Parathyroid adenoma (tissue), 2 donors: ENCODE measurements around the gene TCP1.

Source experiments
- H2AFZ ChIP-seq: fragments of 300-600 bp; sonication (generic); one replicate; pipeline ENCODE4 v1.7.0; 2017; ENCODE audit warnings: antibody characterized with exemption, mild to moderate bottlenecking
- H3K27ac ChIP-seq: fragments of 300-600 bp; sonication (generic); one replicate; pipeline ENCODE4 v1.7.0; 2017
- H3K27me3 ChIP-seq: fragments of 300-600 bp; sonication (generic); one replicate; pipeline ENCODE4 v1.7.0; 2017; ENCODE audit warnings: low read length; ENCODE audit not compliant: control insufficient read depth, insufficient read depth
- H3K36me3 ChIP-seq: fragments of 300-600 bp; sonication (generic); one replicate; pipeline ENCODE4 v1.7.0; 2017; ENCODE audit warnings: low read length; ENCODE audit not compliant: control insufficient read depth, insufficient read depth
- H3K4me1 ChIP-seq: fragments of 300-600 bp; sonication (generic); one replicate; pipeline ENCODE4 v1.7.0; 2017; ENCODE audit warnings: control low read depth
- H3K4me2 ChIP-seq: fragments of 300-600 bp; sonication (generic); one replicate; pipeline ENCODE4 v1.7.0; 2017; ENCODE audit warnings: low read length
- H3K4me3 ChIP-seq: fragments of 300-600 bp; sonication (generic); one replicate; pipeline ENCODE4 v1.7.0; 2017; ENCODE audit warnings: low read depth, low read length
- H3K79me2 ChIP-seq: fragments of 300-600 bp; sonication (generic); one replicate; pipeline ENCODE4 v1.7.0; 2017; ENCODE audit warnings: control low read depth
- H3K9ac ChIP-seq: fragments of 300-600 bp; sonication (generic); one replicate; pipeline ENCODE4 v1.7.0; 2017; ENCODE audit warnings: mild to moderate bottlenecking
- H3K9me3 ChIP-seq: fragments of 300-600 bp; sonication (generic); one replicate; pipeline ENCODE4 v1.7.0; 2017; ENCODE audit warnings: low read length; ENCODE audit not compliant: control insufficient read depth
- CTCF ChIP-seq: fragments of 300-600 bp; sonication (generic); IDR thresholded peaks from one replicate; pipeline ENCODE4 v1.7.0; 2017; ENCODE audit warnings: antibody characterized with exemption, mild to moderate bottlenecking
- donor health status: primary hyperparathyroidism.

Gene TCP1

GRCh38 chr6:159777240-159777904 is 12.0 kb downstream of the TCP1 start:
- H3K79me2 ChIP-seq = no peaks in the 10 kb centered on the region
- H3K27ac ChIP-seq = no peak overlapping the region
- no peaks in the 10 kb centered on the region for H3K4me1 ChIP-seq
- H3K27me3 ChIP-seq = no peaks in the 10 kb centered on the region
- no peak for TF ChIP-seq CTCF
- H3K4me3 ChIP-seq = no peak overlapping the region
- no peak overlapping the region for H3K4me2 ChIP-seq
- no peaks in the 10 kb centered on the region for H3K9me3 ChIP-seq
- H3K9ac ChIP-seq = no peak overlapping the region
- no peak overlapping the region for H2AFZ ChIP-seq
- H3K36me3 ChIP-seq = no peaks in the 10 kb centered on the region

- no peak for TF ChIP-seq CTCF
- H3K27ac ChIP-seq = no peak overlapping the region
- no peaks in the 10 kb centered on the region for H3K4me1 ChIP-seq
- H3K79me2 ChIP-seq = no peaks in the 10 kb centered on the region
- H2AFZ ChIP-seq = no peak overlapping the region
- no peak overlapping the region for H3K4me3 ChIP-seq
- no peaks in the 10 kb centered on the region for H3K9me3 ChIP-seq
- H3K36me3 ChIP-seq = no peaks in the 10 kb centered on the region
- H3K27me3 ChIP-seq = no peaks in the 10 kb centered on the region
- H3K4me2 ChIP-seq = no peak overlapping the region
- H3K9ac ChIP-seq = no peak overlapping the region
Observed at GRCh38 chr6:159772196-159772595, 17.2 kb downstream of the TCP1 start.

- Histone ChIP-seq H3K27me3 (no peaks in the 10 kb centered on the region), H3K4me3 (no peak overlapping the region), H3K4me2 (no peak overlapping the region), H2AFZ (no peak overlapping the region), H3K9ac (no peak overlapping the region), H3K9me3 (no peaks in the 10 kb centered on the region), H3K27ac (no peak overlapping the region), H3K79me2 (no peaks in the 10 kb centered on the region), H3K36me3 (no peaks in the 10 kb centered on the region), H3K4me1 (no peaks in the 10 kb centered on the region)
- TF ChIP-seq CTCF = no peak
Observed at GRCh38 chr6:159769470-159769869, 19.9 kb downstream of the TCP1 start.

GRCh38 chr6:159766906-159767305 is 22.5 kb downstream of the TCP1 start:
- Histone ChIP-seq H2AFZ (no peak overlapping the region), H3K27ac (no peak overlapping the region), H3K4me1 (peaks cover 3% of the 10 kb centered on the region), H3K4me2 (no peak overlapping the region), H3K9me3 (no peaks in the 10 kb centered on the region), H3K4me3 (no peak overlapping the region), H3K36me3 (no peaks in the 10 kb centered on the region), H3K79me2 (no peaks in the 10 kb centered on the region), H3K27me3 (no peaks in the 10 kb centered on the region), H3K9ac (no peak overlapping the region)
- no peak for TF ChIP-seq CTCF

GRCh38 chr6:159762681-159763293 is 26.6 kb downstream of the TCP1 start:
- Histone ChIP-seq H2AFZ (peak overlapping the region; percentile 100), H3K4me3 (peak overlapping the region; percentile 99), H3K79me2 (peaks cover 4% of the 10 kb centered on the region), H3K9me3 (no peaks in the 10 kb centered on the region), H3K4me1 (peaks cover 3% of the 10 kb centered on the region), H3K36me3 (no peaks in the 10 kb centered on the region), H3K4me2 (peak overlapping the region; percentile 98), H3K9ac (no peak overlapping the region), H3K27ac (peak overlapping the region; percentile 92), H3K27me3 (no peaks in the 10 kb centered on the region)
- TF ChIP-seq CTCF = no peak
